ENCODE data around the gene C3orf22.

The C3orf22 gene

GRCh38 chr3:126551839-126552687, 6.7 kb downstream of the C3orf22 start:
- no peak for DNase-seq (ENCODE audit: insufficient read length, low spot score)
- FAIRE-seq = no peak
- no peak for TF ChIP-seq PAX5 (IDR thresholded peaks at IDR 0.05; ENCODE audit: insufficient read depth, low read length, severe bottlenecking)

- FAIRE-seq = no peak
- no peak for TF ChIP-seq POU2F2 (IDR thresholded peaks at IDR 0.05; ENCODE audit: low read depth, low read length)
- no peak for TF ChIP-seq POLR2AphosphoS5 (IDR thresholded peaks at IDR 0.05; ENCODE audit: low read depth, low read length)
- TF ChIP-seq PAX5 (IDR thresholded peaks at IDR 0.05; ENCODE audit: insufficient read depth, low read length, severe bottlenecking) = no peak
- no peak for TF ChIP-seq TAF1 (IDR thresholded peaks at IDR 0.05; ENCODE audit: low read depth, low read length)
- no peak for TF ChIP-seq SPI1 (IDR thresholded peaks at IDR 0.05; ENCODE audit: low read depth, low read length)
- no peak for TF ChIP-seq POLR2A (IDR thresholded peaks at IDR 0.05; ENCODE audit: low read depth, low read length)
- DNase-seq (ENCODE audit: insufficient read length, low spot score) = no peak
Measured at GRCh38 chr3:126551121-126551838, 7.5 kb downstream of the C3orf22 start.

GRCh38 chr3:126550488-126551051, 8.2 kb downstream of the C3orf22 start:
- TF ChIP-seq SPI1 (IDR thresholded peaks at IDR 0.05; ENCODE audit: low read depth, low read length) = no peak
- TF ChIP-seq TAF1 (IDR thresholded peaks at IDR 0.05; ENCODE audit: low read depth, low read length) = no peak
- TF ChIP-seq POLR2A (IDR thresholded peaks at IDR 0.05; ENCODE audit: low read depth, low read length) = no peak
- TF ChIP-seq PAX5 (IDR thresholded peaks at IDR 0.05; ENCODE audit: insufficient read depth, low read length, severe bottlenecking) = no peak
- no peak for TF ChIP-seq POU2F2 (IDR thresholded peaks at IDR 0.05; ENCODE audit: low read depth, low read length)
- no peak for TF ChIP-seq POLR2AphosphoS5 (IDR thresholded peaks at IDR 0.05; ENCODE audit: low read depth, low read length)
- no peak for DNase-seq (ENCODE audit: insufficient read length, low spot score)
- FAIRE-seq = no peak

- FAIRE-seq (no peak), DNase-seq (ENCODE audit: insufficient read length, low spot score) (no peak)
- TF ChIP-seq SPI1 (IDR thresholded peaks at IDR 0.05; ENCODE audit: low read depth, low read length) (no peak), POLR2AphosphoS5 (IDR thresholded peaks at IDR 0.05; ENCODE audit: low read depth, low read length) (no peak), TAF1 (IDR thresholded peaks at IDR 0.05; ENCODE audit: low read depth, low read length) (no peak), POU2F2 (IDR thresholded peaks at IDR 0.05; ENCODE audit: low read depth, low read length) (no peak), POLR2A (IDR thresholded peaks at IDR 0.05; ENCODE audit: low read depth, low read length) (no peak), PAX5 (IDR thresholded peaks at IDR 0.05; ENCODE audit: insufficient read depth, low read length, severe bottlenecking) (no peak)
Measured at GRCh38 chr3:126549861-126550487, 8.8 kb downstream of the C3orf22 start.

GRCh38 chr3:126548556-126549466, 9.9 kb downstream of the C3orf22 start:
- no peak for FAIRE-seq
- TF ChIP-seq SPI1 (IDR thresholded peaks at IDR 0.05; ENCODE audit: low read depth, low read length) (no peak), TAF1 (IDR thresholded peaks at IDR 0.05; ENCODE audit: low read depth, low read length) (no peak), PAX5 (IDR thresholded peaks at IDR 0.05; ENCODE audit: insufficient read depth, low read length, severe bottlenecking) (no peak), POU2F2 (IDR thresholded peaks at IDR 0.05; ENCODE audit: low read depth, low read length) (no peak), POLR2A (IDR thresholded peaks at IDR 0.05; ENCODE audit: low read depth, low read length) (no peak), POLR2AphosphoS5 (IDR thresholded peaks at IDR 0.05; ENCODE audit: low read depth, low read length) (no peak)
- no peak for DNase-seq (ENCODE audit: insufficient read length, low spot score)

- TF ChIP-seq POU2F2 (IDR thresholded peaks at IDR 0.05; ENCODE audit: low read depth, low read length) (no peak), TAF1 (IDR thresholded peaks at IDR 0.05; ENCODE audit: low read depth, low read length) (no peak), PAX5 (IDR thresholded peaks at IDR 0.05; ENCODE audit: insufficient read depth, low read length, severe bottlenecking) (no peak), POLR2AphosphoS5 (IDR thresholded peaks at IDR 0.05; ENCODE audit: low read depth, low read length) (no peak), POLR2A (IDR thresholded peaks at IDR 0.05; ENCODE audit: low read depth, low read length) (no peak), SPI1 (IDR thresholded peaks at IDR 0.05; ENCODE audit: low read depth, low read length) (no peak)
- DNase-seq (ENCODE audit: insufficient read length, low spot score) (no peak), FAIRE-seq (no peak)
Measured at GRCh38 chr3:126547721-126548120, 11.0 kb downstream of the C3orf22 start.

- DNase-seq (ENCODE audit: insufficient read length, low spot score) = no peak
- no peak for TF ChIP-seq POLR2AphosphoS5 (IDR thresholded peaks at IDR 0.05; ENCODE audit: low read depth, low read length)
- no peak for FAIRE-seq
Measured at GRCh38 chr3:126546549-126547239, 12.0 kb downstream of the C3orf22 start.

- FAIRE-seq (no peak), DNase-seq (ENCODE audit: insufficient read length, low spot score) (no peak)
- TF ChIP-seq POLR2AphosphoS5 (IDR thresholded peaks at IDR 0.05; ENCODE audit: low read depth, low read length) (no peak), POLR2A (IDR thresholded peaks at IDR 0.05; ENCODE audit: low read depth, low read length) (no peak), POU2F2 (IDR thresholded peaks at IDR 0.05; ENCODE audit: low read depth, low read length) (no peak), SPI1 (IDR thresholded peaks at IDR 0.05; ENCODE audit: low read depth, low read length) (no peak)
Measured at GRCh38 chr3:126546013-126546412, 12.7 kb downstream of the C3orf22 start.
